Calu3 (cell line): ENCODE results near the gene BTBD1. TPM values are rescaled to one million over a fixed set of nuclear protein-coding genes. Genes with fewer than 3 reads are reported as not detected.
"Not testable (repeated sequence)": the region's sequence is repeated elsewhere in the genome, so short reads cannot be mapped to it uniquely, and the experiment has no call there.

Experiments used
- BruUV-seq: library from RNA; stranded (reverse); fragments of 400-500 nt; replicated peaks from 2 replicates; lab custom pipeline; 2021; lab: Mats Ljungman, UMichigan
- CTCF ChIA-PET: fragments of 300-600 bp; sonication (Branson Sonifier 250); formaldehyde crosslinking; loops from one replicate; lab custom pipeline; 2022; ENCODE audit warnings: antibody characterized with exemption; lab: Charles Lee
- DNase-seq: peaks from one replicate; pipeline ENCODE4 v3.0.0; 2022
- H3K27ac Mint-ChIP-seq: one replicate; pipeline ENCODE4 v1.8.0; 2022; ENCODE audit warnings: mixed read lengths; ENCODE audit not compliant: unreplicated experiment
- H3K27me3 Mint-ChIP-seq: one replicate; pipeline ENCODE4 v1.8.0; 2022; ENCODE audit warnings: mixed read lengths; ENCODE audit not compliant: unreplicated experiment
- H3K36me3 Mint-ChIP-seq: one replicate; pipeline ENCODE4 v1.8.0; 2022; ENCODE audit warnings: mild to moderate bottlenecking, moderate library complexity, mixed read lengths; ENCODE audit not compliant: insufficient read depth, unreplicated experiment
- H3K4me1 Mint-ChIP-seq: one replicate; pipeline ENCODE4 v1.8.0; 2022; ENCODE audit warnings: mild to moderate bottlenecking, low read depth, mixed read lengths; ENCODE audit not compliant: unreplicated experiment
- H3K4me3 Mint-ChIP-seq: one replicate; pipeline ENCODE4 v1.8.0; 2022; ENCODE audit warnings: mild to moderate bottlenecking, low read depth, moderate library complexity, mixed read lengths; ENCODE audit not compliant: unreplicated experiment
- H3K9me3 Mint-ChIP-seq: one replicate; pipeline ENCODE4 v1.8.0; 2022; ENCODE audit warnings: low read depth, mixed read lengths; ENCODE audit not compliant: unreplicated experiment
- CTCF ChIP-seq: fragments of 200-600 bp; IDR thresholded peaks from one replicate; pipeline ENCODE4 v1.8.0; 2022; ENCODE audit warnings: antibody characterized with exemption; ENCODE audit not compliant: unreplicated experiment
- intact Hi-C: fragments of 100-400 bp; cut with micrococcal nuclease; formaldehyde crosslinking; loops from one replicate; pipeline ENCODE4 v1.10.0; 2022; ENCODE audit not compliant: unreplicated experiment
- total RNA-seq: library from RNA; stranded (reverse); gene quantifications from 2 replicates; pipeline ENCODE4 v1.2.3, GENCODE V29; 2022

BTBD1 gene
- total RNA-seq, 1 experiment from 2014 or later: 73.2 TPM

GRCh38 chr15:83011271-83012075 lies 55.6 kb downstream of the BTBD1 start, which contains the start of gene C15orf40:
C15orf40 (minus strand) TSS chr15:83011639; CDS start chr15:83011607, 32 bp downstream.
- TF ChIP-seq CTCF: peak; percentile 44
- peaks cover 42% of the 10 kb centered on the region for H3K36me3 Mint-ChIP-seq
- H3K4me3 Mint-ChIP-seq: peak within 1 kb of the TSS; percentile 95
- intact Hi-C loops: loop anchor here (5.0 kb wide), 3 partner anchors 56 to 371 kb away; partner anchors contain the start of genes BTBD1 and HDGFL3
- CTCF ChIA-PET: interaction anchor here (0.9 to 1.8 kb wide), 4 partner anchors 11 to 237 kb away, joined by 3 to 8 read pairs (median 4); partner anchors contain the start of gene BTBD1
- no TSS peak for BruUV-seq
- peak within 1 kb of the TSS; percentile 97 for H3K27ac Mint-ChIP-seq
- H3K4me1 Mint-ChIP-seq: peaks cover 36% of the 10 kb centered on the region
- no peaks in the 10 kb centered on the region for H3K27me3 Mint-ChIP-seq
- H3K9me3 Mint-ChIP-seq: peaks cover 6% of the 10 kb centered on the region
- DNase-seq: peak; percentile 95

- intact Hi-C loops: loop anchor here (5.0 kb wide), 3 partner anchors 57 to 372 kb away; partner anchors contain the start of genes BTBD1 and HDGFL3
- CTCF ChIA-PET: interaction anchor here (0.9 to 1.8 kb wide), 5 partner anchors 12 to 480 kb away, joined by 3 to 8 read pairs (median 3); partner anchors contain the start of gene BTBD1
These were observed 56.3 kb downstream of the BTBD1 start for GRCh38 chr15:83010709-83011270.

GRCh38 chr15:83000672-83001031 lies 66.4 kb downstream of the BTBD1 start:
- H3K27me3 Mint-ChIP-seq, DNase-seq, H3K9me3 Mint-ChIP-seq, H3K4me1 Mint-ChIP-seq, BruUV-seq: not testable (repeated sequence)
- H3K4me3 Mint-ChIP-seq: peak overlapping the region; percentile 72
- CTCF ChIA-PET: interaction anchor here (0.8 to 1.5 kb wide), 4 partner anchors 151 to 470 kb away, joined by 3 to 9 read pairs (median 6); no protein-coding TSS in a partner anchor
- intact Hi-C loops: loop anchor here (1.0 to 5.0 kb wide), 4 partner anchors 151 to 470 kb away; partner anchors contain the start of gene RPS17
- peak overlapping the region; percentile 84 for H3K27ac Mint-ChIP-seq
- peaks cover 28% of the 10 kb centered on the region for H3K36me3 Mint-ChIP-seq

More at GRCh38 chr15:83010709-83011270, 56.3 kb downstream of the BTBD1 start:
- peak overlapping the region; percentile 97 for H3K27ac Mint-ChIP-seq
- H3K27me3 Mint-ChIP-seq: no peaks in the 10 kb centered on the region
- peaks cover 36% of the 10 kb centered on the region for H3K4me1 Mint-ChIP-seq
- TSS peak; percentile 25 for BruUV-seq
- TF ChIP-seq CTCF: peak; percentile 68
- peak overlapping the region; percentile 95 for H3K4me3 Mint-ChIP-seq
- H3K36me3 Mint-ChIP-seq: peaks cover 45% of the 10 kb centered on the region
- H3K9me3 Mint-ChIP-seq: peaks cover 6% of the 10 kb centered on the region
- peak; percentile 87 for DNase-seq

GRCh38 chr15:82999905-83000671 lies 67.0 kb downstream of the BTBD1 start:
- Mint-ChIP-seq H3K27ac (peak overlapping the region; percentile 84), H3K27me3 (no peaks in the 10 kb centered on the region), H3K9me3 (no peaks in the 10 kb centered on the region), H3K4me1 (peaks cover 8% of the 10 kb centered on the region), H3K4me3 (peak overlapping the region; percentile 72), H3K36me3 (peaks cover 23% of the 10 kb centered on the region)
- peak; percentile 32 for TF ChIP-seq CTCF
- no TSS peak for BruUV-seq
- intact Hi-C loops: loop anchor here (1.0 to 5.0 kb wide), 4 partner anchors 151 to 469 kb away; partner anchors contain the start of gene RPS17
- DNase-seq: peak; percentile 39
- CTCF ChIA-PET: interaction anchor here (0.7 to 1.5 kb wide), 5 partner anchors 8 to 469 kb away, joined by 3 to 9 read pairs (median 5); no protein-coding TSS in a partner anchor
